ENCODE results near the gene SLC25A38.

SLC25A38 gene

DNA sequence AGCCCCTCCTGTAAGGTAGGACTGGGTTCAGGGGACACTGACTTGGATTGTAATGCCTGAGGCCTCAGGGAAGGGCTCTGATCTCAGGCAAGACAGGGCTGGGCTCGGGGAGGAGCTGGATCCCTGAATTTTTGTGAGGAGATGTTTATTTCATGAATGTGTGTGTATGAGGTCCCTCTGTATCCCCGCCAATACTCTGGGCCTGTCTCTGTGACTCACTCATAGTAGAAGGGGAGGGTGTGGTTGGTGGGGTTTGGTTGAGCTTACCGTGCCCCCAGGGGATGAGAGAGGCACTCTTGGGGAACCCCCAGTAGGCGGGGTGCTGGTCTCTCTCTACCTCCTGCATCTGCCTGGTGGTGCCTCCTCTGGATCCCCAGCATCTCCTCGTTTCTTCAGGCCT is 51.4 kb downstream of the SLC25A38 start:
- no peak for DNase-seq (ENCODE audit: low read depth)

DNA sequence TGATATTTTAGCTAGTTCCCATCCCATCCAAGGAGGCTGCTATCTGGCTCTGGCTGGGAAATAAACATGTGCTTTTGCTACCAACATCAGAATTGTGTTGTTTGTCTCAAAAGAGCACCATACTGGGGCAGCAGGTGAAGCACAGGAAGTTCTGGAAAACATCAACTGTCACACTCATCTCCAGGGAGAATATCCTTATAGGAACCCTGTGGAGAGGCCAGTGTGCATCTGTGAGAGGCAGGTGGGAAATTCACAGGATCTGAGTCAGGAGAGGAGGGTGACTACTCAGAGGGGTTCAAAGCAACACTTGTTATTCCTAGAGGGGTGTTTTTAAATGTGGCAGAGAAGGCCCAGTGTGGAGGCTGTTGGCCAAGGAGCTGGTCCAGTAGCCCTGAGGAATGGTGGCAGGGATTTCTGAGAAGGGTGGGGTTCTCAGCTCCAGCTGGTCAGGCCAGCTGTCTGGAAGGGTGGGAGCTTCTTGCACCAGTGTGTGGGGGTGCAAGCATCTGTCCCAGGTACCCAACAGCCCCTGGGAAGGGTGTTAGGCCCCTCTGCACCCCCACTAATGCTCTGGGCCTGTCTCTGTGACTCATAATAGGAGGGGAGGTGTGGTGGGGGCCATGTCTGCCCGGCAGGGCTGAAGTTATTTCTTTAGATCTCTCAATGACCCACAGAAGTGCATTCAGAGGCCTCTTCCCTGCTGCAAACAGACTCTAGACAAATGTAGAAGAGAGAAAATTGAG is 52.0 kb downstream of the SLC25A38 start:
- DNase-seq (ENCODE audit: low read depth), result no peak

DNA sequence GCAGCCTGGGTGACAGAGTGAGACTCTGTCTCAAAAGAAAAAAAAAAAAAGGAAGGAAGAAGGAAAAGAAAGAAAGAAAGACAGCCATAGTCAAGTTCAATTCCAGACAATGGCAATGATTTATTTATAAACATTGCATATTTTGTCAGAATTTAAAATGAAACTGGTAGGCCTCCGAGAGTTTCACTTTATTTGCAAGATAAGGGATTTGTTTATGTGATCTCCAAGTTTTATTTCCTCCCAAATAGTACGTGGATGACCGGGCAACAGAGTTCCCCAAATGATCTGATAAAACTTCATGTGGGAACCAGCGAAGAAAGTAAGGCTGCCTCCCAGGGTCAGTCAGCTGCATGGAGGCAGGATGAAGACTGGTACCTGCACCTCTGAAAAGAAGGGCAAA is 55.7 kb downstream of the SLC25A38 start:
- DNase-seq (ENCODE audit: low read depth), result no peak

DNA sequence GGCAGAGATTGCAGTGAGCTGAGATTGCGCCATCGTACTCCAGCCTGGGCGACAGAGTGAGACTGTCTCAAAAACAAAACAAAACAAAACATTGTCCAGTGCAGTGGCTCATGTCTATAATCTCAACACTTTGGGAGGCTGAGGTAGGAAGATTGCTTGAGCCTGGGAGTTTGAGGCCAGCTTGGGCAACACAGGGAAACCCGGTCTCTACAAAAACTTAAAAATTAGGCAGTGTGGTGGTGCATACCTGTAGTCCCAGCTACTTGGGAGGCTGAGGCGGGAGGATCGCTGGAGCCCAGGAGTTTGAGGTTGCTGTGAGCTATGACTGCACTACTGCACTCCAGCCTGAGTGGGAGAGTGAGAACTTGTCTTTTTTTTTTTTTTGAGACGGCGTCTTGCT is 57.1 kb downstream of the SLC25A38 start:
- DNase-seq (ENCODE audit: low read depth), result no peak

DNA sequence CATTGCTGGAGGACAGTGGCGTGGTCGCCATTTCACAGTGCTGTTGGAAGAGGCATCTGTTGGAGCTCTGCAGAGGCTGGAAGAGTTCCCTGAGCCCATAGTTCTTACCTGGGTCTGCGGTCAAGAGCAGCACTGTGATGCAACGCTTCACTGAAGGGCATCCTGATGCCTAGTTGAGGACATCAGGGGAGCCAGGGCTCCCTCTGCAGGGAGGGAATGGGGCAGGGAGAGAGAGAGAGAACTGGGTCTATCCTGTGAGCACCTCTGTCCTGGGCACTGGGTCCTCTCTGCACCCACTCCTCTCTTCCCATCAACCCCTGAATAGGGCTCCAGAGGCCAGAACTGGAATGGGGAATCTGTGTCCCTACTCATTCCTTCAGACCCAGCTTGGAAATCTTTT is 60.4 kb downstream of the SLC25A38 start:
- DNase-seq (ENCODE audit: low read depth), result no peak

DNA sequence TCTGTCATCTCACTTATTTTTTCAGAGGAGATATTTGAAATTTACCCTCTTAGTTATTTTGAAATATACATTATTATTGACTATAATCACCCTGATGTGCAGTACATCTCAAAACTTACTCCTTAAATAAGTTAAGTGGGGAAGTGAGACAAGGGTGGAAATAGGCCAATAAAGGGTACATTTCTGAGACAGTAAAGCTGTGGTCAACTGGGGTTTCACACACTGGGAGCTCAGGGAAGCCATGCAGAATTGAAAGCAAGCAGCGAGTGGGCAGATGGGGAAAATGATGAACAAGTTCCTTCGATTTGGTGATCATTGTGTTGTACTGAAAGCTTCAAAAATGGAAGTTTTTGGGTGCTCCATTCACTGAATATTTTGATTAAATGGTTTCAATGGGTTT is 62.8 kb downstream of the SLC25A38 start:
- no peak for DNase-seq (ENCODE audit: low read depth)

DNA sequence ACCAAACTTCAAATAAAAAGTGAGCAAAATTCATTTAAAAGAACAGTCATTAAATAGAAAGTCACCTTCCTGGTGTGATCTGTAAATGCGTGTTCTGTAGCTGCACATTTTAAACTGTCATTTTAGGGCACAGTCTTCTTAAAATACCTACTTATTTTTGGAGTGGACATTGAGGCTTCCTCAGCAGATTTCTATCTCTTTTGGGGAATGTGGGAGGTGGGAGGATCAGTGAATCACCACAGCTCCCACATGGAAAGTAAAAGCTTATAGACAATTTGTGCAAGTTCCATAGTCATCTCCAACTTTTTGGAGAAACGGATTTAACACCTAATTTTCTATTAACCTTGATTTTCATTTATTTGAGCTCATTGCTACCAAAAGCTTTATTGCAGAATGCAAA is 63.3 kb downstream of the SLC25A38 start:
- DNase-seq (ENCODE audit: low read depth), result no peak
